SU-DHL-6 (cell line): Measurements from ENCODE around the gene SREBF2.

Experiments used
- CTCF ChIP-seq: fragments of 200-600 bp; sonication (generic); IDR thresholded peaks from one replicate; pipeline ENCODE4 v1.5.1; 2017; ENCODE audit warnings: antibody characterized with exemption, mild to moderate bottlenecking, low read length, moderate library complexity; ENCODE audit not compliant: insufficient read depth, poor library complexity, severe bottlenecking
- EZH2phosphoT487 ChIP-seq: fragments of 200-600 bp; sonication (generic), shearing (Covaris generic); conservative IDR thresholded peaks from 2 replicates; pipeline ENCODE4 v1.6.1; 2018; ENCODE audit warnings: mild to moderate bottlenecking, antibody characterized with exemption, low read length, moderate library complexity, mixed read lengths

- TF ChIP-seq CTCF (no peak), EZH2phosphoT487 (no peak)
These were observed 66.2 kb downstream of the SREBF2 start for GRCh38 chr22:41899110-41899509.
